DOHH2 (cell line): ENCODE measurements around the gene COL26A1.

Experiments
- H3F3A ChIP-seq: fragments of 200-600 bp; sonication (generic), shearing (Covaris generic); 2 replicates; pipeline ENCODE4 v1.6.0; 2016; ENCODE audit warnings: antibody characterized with exemption, mild to moderate bottlenecking; ENCODE audit not compliant: control insufficient read depth, insufficient read depth
- H3K27ac ChIP-seq: fragments of 200-600 bp; sonication (generic); 2 replicates; pipeline ENCODE4 v1.5.1; 2014; ENCODE audit warnings: low read depth, mild to moderate bottlenecking, low read length, moderate library complexity
- H3K27me3 ChIP-seq: fragments of 200-600 bp; sonication (generic); 2 replicates; pipeline ENCODE4 v1.6.1; 2014; ENCODE audit warnings: mild to moderate bottlenecking, low read length, mixed read lengths; ENCODE audit not compliant: control insufficient read depth
- H3K36me3 ChIP-seq: fragments of 200-600 bp; sonication (generic); 2 replicates; pipeline ENCODE4 v1.6.1; 2014; ENCODE audit warnings: mild to moderate bottlenecking, low read length, moderate library complexity, mixed read lengths; ENCODE audit not compliant: control insufficient read depth
- H3K4me1 ChIP-seq: fragments of 200-600 bp; sonication (generic); 2 replicates; pipeline ENCODE4 v1.6.1; 2014; ENCODE audit warnings: mild to moderate bottlenecking, low read length, mixed read lengths; ENCODE audit not compliant: control insufficient read depth
- H3K4me2 ChIP-seq: fragments of 200-600 bp; sonication (generic); 2 replicates; pipeline ENCODE4 v1.6.0; 2014; ENCODE audit warnings: mild to moderate bottlenecking, low read length, moderate library complexity
- H3K4me3 ChIP-seq: fragments of 200-600 bp; sonication (generic); 2 replicates; pipeline ENCODE4 v1.5.1; 2014; ENCODE audit warnings: mild to moderate bottlenecking, low read length, mixed read lengths
- H3K79me2 ChIP-seq: fragments of 200-600 bp; sonication (generic); 2 replicates; pipeline ENCODE4 v1.6.1; 2014; ENCODE audit warnings: mild to moderate bottlenecking, low read length, mixed read lengths; ENCODE audit not compliant: control insufficient read depth
- H3K9me2 ChIP-seq: fragments of 200-600 bp; sonication (generic); replicated peaks from 2 replicates; pipeline ENCODE4 v1.6.1; 2014; ENCODE audit warnings: mild to moderate bottlenecking, low read length, mixed read lengths; ENCODE audit not compliant: control insufficient read depth
- H3K9me3 ChIP-seq: fragments of 200-600 bp; sonication (generic); 2 replicates; pipeline ENCODE4 v1.6.1; 2014; ENCODE audit warnings: antibody characterized with exemption, low read length, mixed read lengths; ENCODE audit not compliant: control insufficient read depth, insufficient read depth
- H4K20me1 ChIP-seq: fragments of 200-600 bp; sonication (generic); 2 replicates; pipeline ENCODE4 v1.6.0; 2014; ENCODE audit warnings: low read depth, mild to moderate bottlenecking, antibody characterized with exemption, low read length, moderate library complexity; ENCODE audit not compliant: control insufficient read depth, insufficient read depth
- CTCF ChIP-seq: fragments of 200-600 bp; sonication (generic); IDR thresholded peaks from one replicate; pipeline ENCODE4 v1.5.1; 2014; ENCODE audit warnings: antibody characterized with exemption, mild to moderate bottlenecking, low read depth, low read length; ENCODE audit not compliant: poor library complexity, severe bottlenecking
- EZH2phosphoT487 ChIP-seq: fragments of 200-600 bp; sonication (generic); IDR thresholded peaks from 2 replicates; pipeline ENCODE4 v1.6.1; 2017; ENCODE audit warnings: borderline replicate concordance, mild to moderate bottlenecking, antibody characterized with exemption, low read length, moderate library complexity, mixed read lengths

COL26A1 gene

GRCh38 chr7:101399759-101400158, 37.1 kb downstream of the COL26A1 start:
- Histone ChIP-seq H3K9me3 (no peaks in the 10 kb centered on the region), H3K27me3 (peaks cover 11% of the 10 kb centered on the region), H3K4me1 (no peaks in the 10 kb centered on the region), H4K20me1 (no peaks in the 10 kb centered on the region), H3K4me2 (no peak overlapping the region), H3K4me3 (no peak overlapping the region), H3K79me2 (no peaks in the 10 kb centered on the region), H3K27ac (no peak overlapping the region), H3K9me2 (no peaks in the 10 kb centered on the region), H3K36me3 (no peaks in the 10 kb centered on the region), H3F3A (no peaks in the 10 kb centered on the region)
- TF ChIP-seq CTCF (no peak), EZH2phosphoT487 (no peak)

DNA sequence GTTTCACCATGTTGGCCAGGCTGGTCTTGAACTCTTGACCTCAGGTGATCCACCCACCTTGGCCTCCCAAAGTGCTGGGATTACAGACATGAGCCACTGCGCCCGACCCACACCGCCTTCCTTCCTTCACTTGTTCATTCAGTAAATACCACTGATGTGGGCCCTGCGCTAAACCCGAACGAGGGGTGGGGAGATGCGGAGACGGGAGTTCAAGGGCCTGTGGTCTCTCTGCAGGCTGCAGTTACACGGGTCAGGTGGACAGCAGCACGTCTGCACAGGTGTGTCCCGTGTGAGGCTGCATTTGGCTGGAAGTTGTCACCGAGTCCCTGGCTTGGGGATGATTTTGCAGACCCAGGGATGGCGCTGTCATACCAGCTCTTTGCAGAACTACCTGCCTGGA, 38.1 kb downstream of the COL26A1 start:
- Histone ChIP-seq H3K4me1 (no peaks in the 10 kb centered on the region), H3K4me3 (no peak overlapping the region), H4K20me1 (no peaks in the 10 kb centered on the region), H3K36me3 (no peaks in the 10 kb centered on the region), H3K27ac (no peak overlapping the region), H3K79me2 (no peaks in the 10 kb centered on the region), H3K4me2 (no peak overlapping the region), H3K9me2 (no peaks in the 10 kb centered on the region), H3K9me3 (no peaks in the 10 kb centered on the region), H3K27me3 (peaks cover 11% of the 10 kb centered on the region), H3F3A (no peaks in the 10 kb centered on the region)
- TF ChIP-seq EZH2phosphoT487 (no peak), CTCF (no peak)

GRCh38 chr7:101401390-101402080, 38.9 kb downstream of the COL26A1 start:
- Histone ChIP-seq H4K20me1 (no peaks in the 10 kb centered on the region), H3K9me3 (no peaks in the 10 kb centered on the region), H3F3A (no peaks in the 10 kb centered on the region), H3K4me1 (no peaks in the 10 kb centered on the region), H3K36me3 (no peaks in the 10 kb centered on the region), H3K27ac (no peak overlapping the region), H3K79me2 (no peaks in the 10 kb centered on the region), H3K4me2 (no peak overlapping the region), H3K4me3 (no peak overlapping the region), H3K9me2 (no peaks in the 10 kb centered on the region), H3K27me3 (peaks cover 11% of the 10 kb centered on the region)
- no peak for TF ChIP-seq CTCF
- no peak for TF ChIP-seq EZH2phosphoT487
